Measurements from ENCODE around the gene RC3H1.
"Not testable (repeated sequence)": the region's sequence is repeated elsewhere in the genome, so short reads cannot be mapped to it uniquely, and the experiment has no call there.

The RC3H1 gene

GRCh38 chr1:174017231-174017970 is 4.8 kb downstream of the RC3H1 start:
- in situ Hi-C loops (cut with HindIII; ENCODE audit: low pct_unique_long_range_greater_than_20kb, low sequenced_read_pairs) = no loop called here
- no peak for DNase-seq (ENCODE audit: low read depth in 1 of 2, low spot score in 1 of 2)
- TF ChIP-seq JUND (IDR thresholded peaks at IDR 0.05; ENCODE audit: low read depth) = no peak

- in situ Hi-C loops (cut with HindIII; ENCODE audit: low pct_unique_long_range_greater_than_20kb, low sequenced_read_pairs) = no loop called here
- no peak for TF ChIP-seq JUND (IDR thresholded peaks at IDR 0.05; ENCODE audit: low read depth)
- DNase-seq (ENCODE audit: low read depth in 1 of 2, low spot score in 1 of 2) = no peak
Measured at GRCh38 chr1:174013864-174014418, 8.2 kb downstream of the RC3H1 start.

GRCh38 chr1:174008979-174009378 is 13.2 kb downstream of the RC3H1 start:
- TF ChIP-seq JUND (IDR thresholded peaks at IDR 0.05; ENCODE audit: low read depth) = no peak
- in situ Hi-C loops (cut with HindIII; ENCODE audit: low pct_unique_long_range_greater_than_20kb, low sequenced_read_pairs) = no loop called here

GRCh38 chr1:174008269-174008668 is 13.9 kb downstream of the RC3H1 start:
- in situ Hi-C loops (cut with HindIII; ENCODE audit: low pct_unique_long_range_greater_than_20kb, low sequenced_read_pairs) = no loop called here
- TF ChIP-seq JUND (IDR thresholded peaks at IDR 0.05; ENCODE audit: low read depth) = no peak
- no peak for DNase-seq (ENCODE audit: low read depth in 1 of 2, low spot score in 1 of 2)

More at GRCh38 chr1:174008979-174009378, 13.2 kb downstream of the RC3H1 start:
- no peak for DNase-seq (ENCODE audit: low read depth in 1 of 2, low spot score in 1 of 2)

GRCh38 chr1:174007851-174008250 is 14.3 kb downstream of the RC3H1 start:
- in situ Hi-C loops (cut with HindIII; ENCODE audit: low pct_unique_long_range_greater_than_20kb, low sequenced_read_pairs) = no loop called here
- no peak for TF ChIP-seq JUND (IDR thresholded peaks at IDR 0.05; ENCODE audit: low read depth)
- no peak for DNase-seq (ENCODE audit: low read depth in 1 of 2, low spot score in 1 of 2)

- DNase-seq (ENCODE audit: low read depth in 1 of 2, low spot score in 1 of 2) = no peak
- TF ChIP-seq JUND (IDR thresholded peaks at IDR 0.05; ENCODE audit: low read depth) = no peak
- in situ Hi-C loops (cut with HindIII; ENCODE audit: low pct_unique_long_range_greater_than_20kb, low sequenced_read_pairs) = no loop called here
Measured at GRCh38 chr1:174005032-174005431, 17.1 kb downstream of the RC3H1 start.

GRCh38 chr1:174003867-174004266 is 18.3 kb downstream of the RC3H1 start:
- TF ChIP-seq JUND (IDR thresholded peaks at IDR 0.05; ENCODE audit: low read depth) = no peak
- DNase-seq (ENCODE audit: low read depth in 1 of 2, low spot score in 1 of 2) = no peak
- in situ Hi-C loops (cut with HindIII; ENCODE audit: low pct_unique_long_range_greater_than_20kb, low sequenced_read_pairs) = no loop called here

GRCh38 chr1:174001573-174001972 is 20.6 kb downstream of the RC3H1 start:
- no peak for DNase-seq (ENCODE audit: low read depth in 1 of 2, low spot score in 1 of 2)
- TF ChIP-seq JUND (IDR thresholded peaks at IDR 0.05; ENCODE audit: low read depth) = no peak
- in situ Hi-C loops (cut with HindIII; ENCODE audit: low pct_unique_long_range_greater_than_20kb, low sequenced_read_pairs) = no loop called here

- in situ Hi-C loops (cut with HindIII; ENCODE audit: low pct_unique_long_range_greater_than_20kb, low sequenced_read_pairs) = no loop called here
- TF ChIP-seq JUND (IDR thresholded peaks at IDR 0.05; ENCODE audit: low read depth) = no peak
- DNase-seq (ENCODE audit: low read depth in 1 of 2, low spot score in 1 of 2) = no peak
Measured at GRCh38 chr1:174000371-174000770, 21.8 kb downstream of the RC3H1 start.

- no peak for TF ChIP-seq JUND (IDR thresholded peaks at IDR 0.05; ENCODE audit: low read depth)
- in situ Hi-C loops (cut with HindIII; ENCODE audit: low pct_unique_long_range_greater_than_20kb, low sequenced_read_pairs) = no loop called here
- peak in 1 of 2 experiments; percentile 27 for DNase-seq (ENCODE audit: low read depth in 1 of 2, low spot score in 1 of 2)
Measured at GRCh38 chr1:173997791-173998190, 24.4 kb downstream of the RC3H1 start.

GRCh38 chr1:173996995-173997394 is 25.2 kb downstream of the RC3H1 start:
- TF ChIP-seq JUND (IDR thresholded peaks at IDR 0.05; ENCODE audit: low read depth) = no peak
- DNase-seq (ENCODE audit: low read depth in 1 of 2, low spot score in 1 of 2) = no peak
- in situ Hi-C loops (cut with HindIII; ENCODE audit: low pct_unique_long_range_greater_than_20kb, low sequenced_read_pairs) = no loop called here

GRCh38 chr1:173995475-173995874 is 26.7 kb downstream of the RC3H1 start:
- TF ChIP-seq JUND (IDR thresholded peaks at IDR 0.05; ENCODE audit: low read depth) = no peak
- no peak for DNase-seq (ENCODE audit: low read depth in 1 of 2, low spot score in 1 of 2)
- in situ Hi-C loops (cut with HindIII; ENCODE audit: low pct_unique_long_range_greater_than_20kb, low sequenced_read_pairs) = no loop called here

- DNase-seq (ENCODE audit: low read depth in 1 of 2, low spot score in 1 of 2); in situ Hi-C loops (cut with HindIII; ENCODE audit: low pct_unique_long_range_greater_than_20kb, low sequenced_read_pairs): not testable (repeated sequence)
Measured at GRCh38 chr1:173993948-173994347, 28.2 kb downstream of the RC3H1 start.

GRCh38 chr1:173988068-173988467 is 34.1 kb downstream of the RC3H1 start:
- in situ Hi-C loops (cut with HindIII; ENCODE audit: low pct_unique_long_range_greater_than_20kb, low sequenced_read_pairs) = no loop called here
- no peak for DNase-seq (ENCODE audit: low read depth in 1 of 2, low spot score in 1 of 2)
- no peak for TF ChIP-seq JUND (IDR thresholded peaks at IDR 0.05; ENCODE audit: low read depth)
